Loucy (cell line): ENCODE data around the gene RNF103.

ENCODE experiments used
- H2AFZ ChIP-seq: fragments of 200-600 bp; sonication (generic); 2 replicates; pipeline ENCODE4 v1.6.0; 2016; ENCODE audit warnings: antibody characterized with exemption, mild to moderate bottlenecking, low read length, moderate library complexity
- H3F3A ChIP-seq: fragments of 200-600 bp; 2 replicates; pipeline ENCODE4 v1.6.0; 2016; ENCODE audit warnings: antibody characterized with exemption, low read depth, mild to moderate bottlenecking
- H3K27me3 ChIP-seq: fragments of 200-600 bp; sonication (generic); 2 replicates; pipeline ENCODE4 v1.6.1; 2014; ENCODE audit warnings: low read length, mild to moderate bottlenecking; ENCODE audit not compliant: insufficient read depth, poor library complexity, severe bottlenecking
- H3K36me3 ChIP-seq: fragments of 200-600 bp; sonication (generic); 2 replicates; pipeline ENCODE4 v1.6.1; 2016; ENCODE audit warnings: low read length; ENCODE audit not compliant: insufficient read depth
- H3K4me1 ChIP-seq: fragments of 200-600 bp; sonication (generic); 2 replicates; pipeline ENCODE4 v1.5.1; 2014; ENCODE audit warnings: low read length, mild to moderate bottlenecking; ENCODE audit not compliant: insufficient read depth, poor library complexity, severe bottlenecking
- H3K4me2 ChIP-seq: fragments of 200-600 bp; sonication (generic); 2 replicates; pipeline ENCODE4 v1.6.0; 2014; ENCODE audit warnings: antibody characterized with exemption, low read length, low read depth, mild to moderate bottlenecking; ENCODE audit not compliant: poor library complexity, severe bottlenecking
- H3K4me3 ChIP-seq: fragments of 200-600 bp; sonication (generic); 2 replicates; pipeline ENCODE4 v1.5.1; 2014; ENCODE audit warnings: low read length, mild to moderate bottlenecking, mixed read lengths; ENCODE audit not compliant: poor library complexity, severe bottlenecking
- H3K79me2 ChIP-seq: fragments of 200-600 bp; sonication (generic); 2 replicates; pipeline ENCODE4 v1.6.1; 2014; ENCODE audit warnings: low read length; ENCODE audit not compliant: insufficient read depth
- H3K9ac ChIP-seq: fragments of 200-600 bp; sonication (generic); 2 replicates; pipeline ENCODE4 v1.6.0; 2014; ENCODE audit warnings: mild to moderate bottlenecking, low read depth, low read length, moderate library complexity; ENCODE audit not compliant: poor library complexity, severe bottlenecking
- H3K9me2 ChIP-seq: fragments of 200-600 bp; sonication (generic); replicated peaks from 2 replicates; pipeline ENCODE4 v1.6.1; 2016; ENCODE audit warnings: low read depth, low read length, mixed read lengths
- H3K9me3 ChIP-seq: fragments of 200-600 bp; sonication (generic); 2 replicates; pipeline ENCODE4 v1.6.1; 2014; ENCODE audit warnings: mild to moderate bottlenecking, antibody characterized with exemption, low read length, low read depth; ENCODE audit not compliant: insufficient read depth
- H4K20me1 ChIP-seq: fragments of 200-600 bp; sonication (generic); 2 replicates; pipeline ENCODE4 v1.6.0; 2014; ENCODE audit warnings: antibody characterized with exemption, low read length, mild to moderate bottlenecking; ENCODE audit not compliant: insufficient read depth, poor library complexity, severe bottlenecking
- EZH2phosphoT487 ChIP-seq: fragments of 200-600 bp; IDR thresholded peaks from 2 replicates; pipeline ENCODE4 v1.6.1; 2018; ENCODE audit warnings: antibody characterized with exemption, mild to moderate bottlenecking, moderate library complexity, borderline replicate concordance
- TF ChIP-seq, protein P1 (sequence below): fragments of 200-600 bp; sonication (generic); conservative IDR thresholded peaks from 2 replicates; pipeline ENCODE4 v1.5.1; 2014; ENCODE audit warnings: mild to moderate bottlenecking, antibody characterized with exemption, low read length

The RNF103 gene

GRCh38 chr2:86623494-86624266 is at the start of gene RNF103:
Gene RNF103, minus strand, starts transcription at chr2:86623865. Its CDS starts 979 bp downstream, at chr2:86622886.
- Histone ChIP-seq H3K79me2 (peaks cover 43% of the 10 kb centered on the region), H4K20me1 (peaks cover 38% of the 10 kb centered on the region), H3K4me1 (peaks cover 40% of the 10 kb centered on the region), H3K4me2 (peak within 1 kb of the TSS; percentile 95), H3K4me3 (peak within 1 kb of the TSS; percentile 97), H3K9ac (peak within 1 kb of the TSS; percentile 91), H3F3A (no peaks in the 10 kb centered on the region), H2AFZ (peak within 1 kb of the TSS; percentile 95), H3K27me3 (no peaks in the 10 kb centered on the region), H3K36me3 (no peaks in the 10 kb centered on the region), H3K9me2 (no peaks in the 10 kb centered on the region), H3K9me3 (no peaks in the 10 kb centered on the region)
- TF ChIP-seq, protein P1, sequence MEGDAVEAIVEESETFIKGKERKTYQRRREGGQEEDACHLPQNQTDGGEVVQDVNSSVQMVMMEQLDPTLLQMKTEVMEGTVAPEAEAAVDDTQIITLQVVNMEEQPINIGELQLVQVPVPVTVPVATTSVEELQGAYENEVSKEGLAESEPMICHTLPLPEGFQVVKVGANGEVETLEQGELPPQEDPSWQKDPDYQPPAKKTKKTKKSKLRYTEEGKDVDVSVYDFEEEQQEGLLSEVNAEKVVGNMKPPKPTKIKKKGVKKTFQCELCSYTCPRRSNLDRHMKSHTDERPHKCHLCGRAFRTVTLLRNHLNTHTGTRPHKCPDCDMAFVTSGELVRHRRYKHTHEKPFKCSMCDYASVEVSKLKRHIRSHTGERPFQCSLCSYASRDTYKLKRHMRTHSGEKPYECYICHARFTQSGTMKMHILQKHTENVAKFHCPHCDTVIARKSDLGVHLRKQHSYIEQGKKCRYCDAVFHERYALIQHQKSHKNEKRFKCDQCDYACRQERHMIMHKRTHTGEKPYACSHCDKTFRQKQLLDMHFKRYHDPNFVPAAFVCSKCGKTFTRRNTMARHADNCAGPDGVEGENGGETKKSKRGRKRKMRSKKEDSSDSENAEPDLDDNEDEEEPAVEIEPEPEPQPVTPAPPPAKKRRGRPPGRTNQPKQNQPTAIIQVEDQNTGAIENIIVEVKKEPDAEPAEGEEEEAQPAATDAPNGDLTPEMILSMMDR: no peak
- no peak for TF ChIP-seq EZH2phosphoT487

- Histone ChIP-seq H3K9me2 (no peaks in the 10 kb centered on the region), H3F3A (no peaks in the 10 kb centered on the region), H3K4me1 (no peaks in the 10 kb centered on the region), H3K4me2 (no peak overlapping the region), H4K20me1 (no peaks in the 10 kb centered on the region), H3K79me2 (no peaks in the 10 kb centered on the region), H2AFZ (no peak overlapping the region), H3K9me3 (no peaks in the 10 kb centered on the region), H3K9ac (no peak overlapping the region), H3K4me3 (no peak overlapping the region), H3K27me3 (no peaks in the 10 kb centered on the region), H3K36me3 (no peaks in the 10 kb centered on the region)
- TF ChIP-seq EZH2phosphoT487: no peak
- TF ChIP-seq, protein P1: no peak
Measured at GRCh38 chr2:86673011-86673410, 49.3 kb upstream of the RNF103 start.

GRCh38 chr2:86672027-86672545 is 48.4 kb upstream of the RNF103 start:
- H4K20me1 ChIP-seq: no peaks in the 10 kb centered on the region
- H3F3A ChIP-seq: no peaks in the 10 kb centered on the region
- no peak overlapping the region for H2AFZ ChIP-seq
- H3K27me3 ChIP-seq: no peaks in the 10 kb centered on the region
- H3K9ac ChIP-seq: no peak overlapping the region
- no peak overlapping the region for H3K4me2 ChIP-seq
- H3K9me2 ChIP-seq: no peaks in the 10 kb centered on the region
- no peaks in the 10 kb centered on the region for H3K9me3 ChIP-seq
- no peak for TF ChIP-seq EZH2phosphoT487
- TF ChIP-seq, protein P1: no peak
- no peak overlapping the region for H3K4me3 ChIP-seq
- H3K4me1 ChIP-seq: no peaks in the 10 kb centered on the region
- no peaks in the 10 kb centered on the region for H3K36me3 ChIP-seq
- no peaks in the 10 kb centered on the region for H3K79me2 ChIP-seq
